Measurements from ENCODE around the gene GBE1.
"Not testable (repeated sequence)": the region's sequence is repeated elsewhere in the genome, so short reads cannot be mapped to it uniquely, and the experiment has no call there.

GBE1 gene

GRCh38 chr3:81518945-81519344 lies 242.5 kb downstream of the GBE1 start:
- ATAC-seq = no peak

DNA sequence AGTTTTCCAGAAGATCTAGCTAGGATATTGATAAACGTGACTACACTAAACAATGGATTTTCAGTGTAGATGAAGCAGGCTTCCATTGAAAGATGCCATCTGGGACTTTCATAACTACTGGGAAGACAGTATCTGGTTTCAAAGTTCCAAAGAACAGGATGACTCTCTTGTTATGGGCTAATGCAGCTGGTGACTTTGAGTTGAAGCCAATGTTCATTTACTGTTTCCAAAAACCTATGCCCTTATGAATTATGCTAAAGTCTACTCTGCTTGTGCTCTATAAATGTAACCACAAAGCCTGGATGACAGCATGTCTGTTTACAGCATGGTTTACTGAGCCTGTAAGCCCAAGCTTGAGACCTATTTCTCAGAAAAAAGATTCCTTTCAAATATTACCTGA lies 245.4 kb downstream of the GBE1 start:
- no peak for ATAC-seq

- ATAC-seq = no peak
Measured at GRCh38 chr3:81513591-81513990, 247.9 kb downstream of the GBE1 start.

DNA sequence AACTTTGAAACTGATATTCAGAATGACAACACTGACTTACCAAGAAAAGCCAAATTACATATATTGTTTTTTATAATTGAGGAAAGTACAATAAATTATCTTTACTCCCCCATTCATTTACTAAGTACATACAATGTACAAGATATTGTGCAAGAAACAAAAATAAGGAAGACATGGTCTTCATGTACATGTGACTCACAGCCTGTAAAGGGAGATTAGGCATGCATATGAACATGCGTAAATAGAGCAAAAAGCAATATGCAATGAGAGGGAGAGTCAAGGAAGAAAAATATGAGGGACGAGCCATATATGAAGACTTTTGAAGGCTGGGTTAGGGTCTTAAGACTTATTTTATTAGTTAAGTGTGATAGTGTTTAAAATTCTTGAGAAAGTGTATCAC lies 258.4 kb downstream of the GBE1 start:
- ATAC-seq = no peak

DNA sequence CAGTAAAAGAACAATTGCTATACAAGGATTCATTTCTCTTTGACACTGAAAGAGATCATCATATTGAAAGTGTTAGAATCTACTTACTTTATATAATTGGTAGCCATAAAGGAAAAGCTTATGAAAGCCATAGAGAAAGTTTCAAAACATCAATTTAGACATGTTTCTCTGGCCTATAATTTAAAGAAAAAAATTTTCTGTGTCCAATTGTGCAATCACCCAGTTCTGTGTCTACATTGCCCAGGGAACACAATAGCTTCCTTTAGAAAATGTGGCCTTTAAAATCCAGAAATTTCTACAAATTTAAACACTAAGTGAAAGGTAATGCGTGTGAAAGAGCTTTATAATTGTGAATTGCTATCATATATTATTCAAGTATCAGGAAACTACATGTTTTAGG lies 259.2 kb downstream of the GBE1 start:
- no peak for ATAC-seq

DNA sequence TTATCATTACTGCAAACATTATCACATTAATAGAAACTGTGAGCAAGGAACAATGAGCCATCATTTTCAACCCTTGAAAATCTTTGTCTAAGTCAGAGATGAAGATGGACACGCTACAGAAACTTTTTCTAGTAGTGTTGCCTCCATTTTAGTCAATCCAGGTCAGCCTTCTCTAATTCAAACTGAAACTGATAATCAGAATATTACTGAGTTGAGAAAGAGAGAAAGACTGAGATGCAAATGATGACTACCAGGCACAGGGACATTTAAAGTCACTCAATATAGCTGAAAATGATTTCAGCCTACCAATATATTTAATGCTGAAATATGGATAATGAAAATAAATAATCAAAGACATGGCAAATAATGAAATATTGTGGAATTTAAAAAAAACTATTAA lies 261.4 kb downstream of the GBE1 start:
- no peak for ATAC-seq

GRCh38 chr3:81497572-81498251 lies 263.7 kb downstream of the GBE1 start:
- ATAC-seq = no peak

- no peak for ATAC-seq
Measured at GRCh38 chr3:81496407-81497104, 264.9 kb downstream of the GBE1 start.

- ATAC-seq = not testable (repeated sequence)
Measured at GRCh38 chr3:81492471-81492870, 269.0 kb downstream of the GBE1 start.

DNA sequence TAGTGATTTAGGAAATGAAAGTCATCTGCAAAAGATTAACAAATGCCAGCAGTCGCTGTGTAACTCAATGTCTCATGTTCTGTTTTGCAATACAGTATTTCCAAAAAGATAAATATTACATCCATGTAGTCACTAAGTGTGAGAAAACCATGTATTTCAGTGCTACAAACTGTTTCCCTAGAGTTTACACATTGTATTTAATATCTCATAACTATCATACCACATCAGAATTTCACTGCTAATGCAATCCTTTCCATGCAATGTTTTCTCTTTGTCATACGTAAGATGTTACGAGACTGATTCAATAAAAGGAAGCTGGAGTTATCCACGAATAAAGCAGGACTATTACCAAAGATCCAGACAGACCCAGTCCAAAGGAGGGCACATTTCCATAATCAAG lies 269.4 kb downstream of the GBE1 start:
- ATAC-seq = no peak

GRCh38 chr3:81490541-81491288 lies 270.7 kb downstream of the GBE1 start:
- ATAC-seq = peak; percentile 74 to 79

DNA sequence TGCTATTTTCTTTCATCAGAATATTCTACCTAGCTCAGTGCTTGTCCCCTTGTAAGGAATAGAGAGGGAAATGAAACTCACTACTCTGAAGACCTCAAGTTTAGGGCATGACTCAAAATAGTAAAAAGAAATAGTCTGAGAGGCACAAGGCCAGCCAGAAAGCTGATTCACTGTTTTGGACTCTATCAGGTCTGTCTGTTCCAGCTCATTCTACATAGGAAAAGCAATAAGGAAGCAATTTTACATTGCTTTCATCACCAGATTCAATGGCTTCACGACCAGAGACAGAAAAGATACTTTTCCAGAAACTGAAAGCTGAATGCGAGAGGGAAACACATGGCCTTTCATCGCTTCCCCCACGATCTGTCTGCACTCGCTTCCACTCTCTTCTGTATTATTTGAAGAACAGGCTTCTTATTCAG lies 276.0 kb downstream of the GBE1 start:
- no peak for ATAC-seq

DNA sequence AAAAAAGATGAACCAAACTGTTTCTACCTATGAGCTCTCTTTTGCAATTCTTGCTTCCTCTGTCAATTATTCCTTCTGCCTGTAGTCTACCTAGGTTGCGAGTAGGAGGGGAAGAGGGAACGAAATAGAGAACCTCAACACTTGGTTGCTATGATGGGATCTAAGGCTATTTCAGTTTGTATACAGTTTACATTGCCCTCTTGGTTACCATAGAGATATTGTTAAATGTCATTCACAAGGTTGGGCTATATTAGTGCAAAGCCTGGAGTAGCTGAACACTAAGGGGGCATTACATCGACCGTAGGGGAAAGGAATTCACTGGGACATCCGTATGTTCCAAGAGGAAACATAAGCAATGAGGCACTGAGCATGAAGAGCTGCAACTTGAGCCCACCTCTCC lies 276.9 kb downstream of the GBE1 start:
- no peak for ATAC-seq

GRCh38 chr3:81483046-81483445 lies 278.4 kb downstream of the GBE1 start:
- ATAC-seq = no peak

DNA sequence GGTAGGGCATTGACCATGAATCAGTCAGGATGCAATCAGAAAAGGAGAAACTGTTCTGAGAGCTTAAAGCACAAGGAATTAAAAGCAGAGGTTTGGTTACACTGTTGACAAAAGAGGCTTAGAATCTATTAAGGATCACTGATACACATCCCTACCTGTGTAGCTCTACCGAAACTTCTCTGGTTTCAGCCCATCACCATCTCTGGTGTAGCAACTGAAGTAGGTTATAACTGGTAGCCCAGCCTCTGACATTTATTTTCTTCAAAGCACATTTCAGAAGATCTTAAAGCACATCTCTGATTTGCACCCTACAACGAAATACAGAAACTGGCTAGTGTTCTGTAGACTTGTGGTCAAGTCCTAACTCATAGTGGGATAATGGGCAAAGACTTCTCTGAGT lies 283.7 kb downstream of the GBE1 start:
- no peak for ATAC-seq

DNA sequence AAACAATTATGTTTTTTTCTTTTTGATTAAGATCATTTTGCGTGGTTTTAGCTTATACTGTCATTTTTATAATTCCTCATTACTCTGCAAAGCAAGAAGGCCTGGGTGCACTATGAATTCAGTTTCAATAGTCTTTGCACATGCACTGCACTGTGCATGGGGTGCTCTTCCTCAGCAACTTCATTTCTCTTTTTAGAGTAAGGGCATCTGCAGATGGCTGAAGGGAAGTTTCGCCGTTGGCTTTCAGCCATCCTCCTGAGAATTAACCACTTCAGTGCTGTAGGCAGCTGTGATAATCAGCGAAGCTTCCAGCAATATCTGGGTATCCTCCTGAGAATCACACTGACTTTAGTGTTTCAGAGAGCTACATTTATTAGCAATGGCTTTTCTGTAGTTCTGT lies 284.8 kb downstream of the GBE1 start:
- ATAC-seq = no peak

DNA sequence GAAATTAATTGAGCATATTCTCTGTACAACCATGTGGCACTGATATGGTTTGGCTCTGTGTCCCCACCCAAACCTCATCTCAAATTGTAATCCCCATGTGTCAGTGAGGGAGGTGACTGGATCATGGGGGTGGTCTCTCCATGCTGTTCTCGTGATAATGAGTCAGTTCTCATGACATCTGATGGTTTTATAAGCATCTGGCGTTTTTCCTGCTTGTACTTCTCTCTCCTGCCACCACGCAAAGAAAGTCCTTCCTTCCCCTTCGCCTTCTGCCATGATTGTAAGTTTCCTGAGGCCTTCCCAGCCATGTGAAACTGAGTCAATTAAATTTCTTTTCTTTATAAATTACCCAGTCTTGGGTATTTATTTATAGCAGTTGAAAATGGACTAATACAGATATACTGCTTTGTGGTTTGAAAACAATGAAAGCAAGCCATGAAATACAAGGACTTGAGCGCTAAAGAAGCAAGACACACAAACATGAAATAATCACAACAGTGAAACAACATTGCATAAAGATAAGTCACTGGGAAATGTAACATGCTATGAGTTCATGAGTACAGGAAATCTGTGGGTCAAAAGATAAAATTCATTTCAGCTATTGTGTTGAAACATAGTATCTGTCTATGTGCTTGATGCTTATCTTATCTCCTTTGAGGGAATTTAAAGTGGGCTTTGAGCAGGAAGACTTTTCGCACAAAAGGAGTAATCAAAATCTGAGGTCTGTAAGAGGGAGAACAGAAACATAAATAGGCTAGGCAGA lies 288.7 kb downstream of the GBE1 start:
- ATAC-seq = no peak

- no peak for ATAC-seq
Measured at GRCh38 chr3:81470524-81471278, 290.7 kb downstream of the GBE1 start.

DNA sequence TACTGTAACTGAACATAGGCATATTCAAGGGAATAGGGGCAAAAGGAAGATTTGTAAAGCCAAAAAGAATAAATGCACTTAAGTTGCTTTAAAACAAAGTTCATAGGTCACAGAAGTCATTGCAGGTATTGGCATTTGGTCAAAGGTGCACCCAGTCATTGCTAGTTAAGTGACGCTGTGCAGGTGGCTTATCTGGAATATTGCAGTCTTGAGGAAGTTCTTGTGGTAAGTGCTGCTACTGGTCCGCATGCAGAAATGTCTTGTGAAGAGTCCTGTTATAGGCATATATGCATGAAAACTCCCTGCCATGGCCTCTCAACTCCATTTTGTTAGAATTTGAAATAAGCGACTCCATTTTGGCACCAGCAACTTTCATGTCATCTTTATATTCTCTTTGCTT lies 293.1 kb downstream of the GBE1 start:
- no peak for ATAC-seq

DNA sequence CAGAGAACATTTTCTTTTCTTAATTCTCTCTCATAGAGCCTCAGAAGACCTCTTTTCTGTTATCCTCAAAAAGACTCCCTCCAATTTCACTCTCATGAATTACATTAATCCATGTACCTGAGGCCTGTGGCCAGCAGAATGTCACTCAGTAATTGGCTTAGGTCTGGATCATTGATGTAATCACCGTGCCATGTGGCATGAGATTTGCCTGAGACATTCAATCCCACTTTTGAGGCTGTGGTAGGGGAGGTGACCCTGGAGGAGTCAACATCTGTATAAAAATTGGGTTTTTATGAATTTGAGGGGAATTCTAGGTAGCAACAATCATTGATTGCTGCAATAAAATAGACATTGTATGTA lies 295.3 kb downstream of the GBE1 start:
- no peak for ATAC-seq

DNA sequence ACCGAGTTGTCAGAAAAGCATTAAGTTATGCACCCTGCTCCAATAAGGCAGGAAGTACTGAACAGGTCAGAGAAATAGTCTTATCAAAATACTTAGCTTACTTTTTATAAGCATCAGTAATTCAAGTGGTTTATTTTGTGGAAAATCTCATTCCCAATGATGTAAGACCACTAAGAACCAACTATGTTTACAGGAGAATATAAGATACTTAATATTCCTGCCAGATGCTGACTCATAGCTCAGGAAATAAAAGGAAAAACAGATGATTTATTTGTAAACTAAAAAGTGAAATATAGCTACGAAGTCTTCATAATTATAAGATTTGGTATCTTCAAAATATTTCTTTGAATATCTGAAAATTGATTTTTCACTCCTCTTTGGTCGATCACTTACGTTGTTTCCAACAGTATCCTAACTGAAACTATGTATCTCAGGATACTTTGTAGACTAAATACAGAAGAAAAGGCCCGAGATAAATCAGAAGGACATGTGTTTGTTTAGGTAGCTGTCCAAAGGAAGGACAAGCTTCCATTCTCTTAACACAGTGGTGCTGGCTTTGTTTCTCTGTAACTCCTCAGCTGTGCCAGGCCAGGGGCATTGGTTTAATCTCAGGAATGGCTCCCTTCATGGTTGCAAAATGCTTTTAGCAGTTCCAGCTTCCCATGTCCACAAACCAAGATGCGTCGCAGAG lies 295.8 kb downstream of the GBE1 start:
- no peak for ATAC-seq

- ATAC-seq = no peak
Measured at GRCh38 chr3:81463781-81464180, 297.7 kb downstream of the GBE1 start.
